OCI-LY3 (cell line): ENCODE measurements around the gene TRIO.

Experiments
- H2AFZ ChIP-seq: fragments of 200-600, 300-600 bp; shearing (Covaris generic); 2 replicates; pipeline ENCODE4 v1.6.0; 2014; ENCODE audit warnings: antibody characterized with exemption, low read depth, low read length
- H3K27ac ChIP-seq: fragments of 200-600, 300-600 bp; sonication (generic); 2 replicates; pipeline ENCODE4 v1.5.1; 2014; ENCODE audit warnings: mild to moderate bottlenecking, low read length, moderate library complexity, mixed read lengths
- H3K27me3 ChIP-seq: fragments of 200-600, 300-600 bp; sonication (generic); 2 replicates; pipeline ENCODE4 v1.6.1; 2014; ENCODE audit warnings: low read depth, low read length, mixed read lengths
- H3K36me3 ChIP-seq: fragments of 200-600, 300-600 bp; sonication (generic); replicated peaks from 2 replicates; pipeline ENCODE3; 2014; ENCODE audit warnings: low read depth, low read length, mixed read lengths
- H3K4me1 ChIP-seq: fragments of 300-600, 200-600 bp; sonication (generic); 2 replicates; pipeline ENCODE4 v1.6.1; 2014; ENCODE audit warnings: low read length, mixed read lengths
- H3K4me2 ChIP-seq: fragments of 200-600, 300-600 bp; sonication (generic); 2 replicates; pipeline ENCODE4 v1.6.1; 2014; ENCODE audit warnings: low read length, mixed read lengths
- H3K4me3 ChIP-seq: fragments of 300-600, 200-600 bp; sonication (generic); 2 replicates; pipeline ENCODE4 v1.5.1; 2014; ENCODE audit warnings: antibody characterized with exemption, mild to moderate bottlenecking, low read length, moderate library complexity
- H3K79me2 ChIP-seq: fragments of 300-600, 200-600 bp; shearing (Covaris generic); 2 replicates; pipeline ENCODE4 v1.6.1; 2014; ENCODE audit warnings: mild to moderate bottlenecking, low read length, mixed read lengths
- H3K9ac ChIP-seq: fragments of 300-600, 200-600 bp; shearing (Covaris generic); 2 replicates; pipeline ENCODE4 v1.6.0; 2014; ENCODE audit warnings: mild to moderate bottlenecking, low read length, moderate library complexity
- H3K9me3 ChIP-seq: fragments of 200-600, 300-600 bp; shearing (Covaris generic); 2 replicates; pipeline ENCODE4 v1.6.1; 2014; ENCODE audit warnings: low read length, mixed read lengths; ENCODE audit not compliant: insufficient read depth
- H4K20me1 ChIP-seq: fragments of 200-600, 300-600 bp; sonication (generic); 2 replicates; pipeline ENCODE4 v1.6.1; 2016; ENCODE audit warnings: low read length, mixed read lengths; ENCODE audit not compliant: insufficient read depth
- CTCF ChIP-seq: fragments of 200-600, 300-600 bp; sonication (generic); IDR thresholded peaks from 2 replicates; pipeline ENCODE4 v1.5.1; 2014; ENCODE audit warnings: antibody characterized with exemption, low read length, low read depth
- EZH2phosphoT487 ChIP-seq: fragments of 200-600 bp; shearing (Covaris generic); IDR thresholded peaks from 2 replicates; pipeline ENCODE4 v1.6.1; 2018; ENCODE audit warnings: antibody characterized with exemption, mixed run types, low read depth

The TRIO gene

DNA sequence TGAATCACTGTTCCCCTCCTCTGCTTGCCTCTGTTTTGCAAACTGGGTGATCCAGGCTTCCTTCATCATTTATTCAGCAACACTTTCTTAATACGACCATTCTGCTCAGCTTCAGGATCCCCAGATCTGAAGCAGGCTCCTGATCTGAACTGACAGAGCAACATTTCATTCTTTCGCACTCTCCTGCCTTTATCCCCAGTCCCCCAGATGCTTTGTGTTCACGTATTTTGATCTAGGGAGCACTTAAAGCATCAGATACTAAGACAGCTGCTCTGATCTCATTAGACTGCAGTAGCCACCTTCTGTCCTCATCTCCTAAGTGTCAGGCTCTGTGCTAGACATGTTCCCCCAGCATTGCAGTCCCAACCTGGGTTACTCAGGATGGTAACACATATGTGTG, 158.0 kb downstream of the TRIO start:
- Histone ChIP-seq H3K36me3 (no peaks in the 10 kb centered on the region), H3K4me2 (no peak overlapping the region), H3K79me2 (no peaks in the 10 kb centered on the region), H3K9ac (no peak overlapping the region), H2AFZ (no peak overlapping the region), H4K20me1 (no peaks in the 10 kb centered on the region), H3K4me3 (no peak overlapping the region), H3K9me3 (no peaks in the 10 kb centered on the region), H3K27me3 (no peaks in the 10 kb centered on the region), H3K4me1 (no peaks in the 10 kb centered on the region), H3K27ac (no peak overlapping the region)
- TF ChIP-seq EZH2phosphoT487 (no peak), CTCF (no peak)

GRCh38 chr5:14302330-14302729, 159.2 kb downstream of the TRIO start:
- H3K79me2 ChIP-seq = no peaks in the 10 kb centered on the region
- H3K4me1 ChIP-seq = no peaks in the 10 kb centered on the region
- no peaks in the 10 kb centered on the region for H3K9me3 ChIP-seq
- no peak overlapping the region for H3K27ac ChIP-seq
- no peaks in the 10 kb centered on the region for H3K27me3 ChIP-seq
- no peak overlapping the region for H3K4me3 ChIP-seq
- TF ChIP-seq EZH2phosphoT487 (no peak), CTCF (no peak)
- H3K9ac ChIP-seq = no peak overlapping the region
- H4K20me1 ChIP-seq = no peaks in the 10 kb centered on the region
- no peaks in the 10 kb centered on the region for H3K36me3 ChIP-seq
- H3K4me2 ChIP-seq = no peak overlapping the region
- H2AFZ ChIP-seq = no peak overlapping the region

GRCh38 chr5:14305045-14305444, 161.9 kb downstream of the TRIO start:
- no peak overlapping the region for H2AFZ ChIP-seq
- H3K4me3 ChIP-seq = no peak overlapping the region
- no peaks in the 10 kb centered on the region for H3K36me3 ChIP-seq

GRCh38 chr5:14306329-14306815, 163.2 kb downstream of the TRIO start:
- Histone ChIP-seq H3K27me3 (no peaks in the 10 kb centered on the region), H3K4me2 (no peak overlapping the region), H3K4me3 (no peak overlapping the region), H3K9ac (no peak overlapping the region), H3K36me3 (no peaks in the 10 kb centered on the region), H3K27ac (no peak overlapping the region), H3K79me2 (no peaks in the 10 kb centered on the region), H4K20me1 (no peaks in the 10 kb centered on the region), H3K4me1 (no peaks in the 10 kb centered on the region), H3K9me3 (no peaks in the 10 kb centered on the region), H2AFZ (no peak overlapping the region)
- no peak for TF ChIP-seq EZH2phosphoT487
- TF ChIP-seq CTCF = no peak

More at GRCh38 chr5:14305045-14305444, 161.9 kb downstream of the TRIO start:
- no peaks in the 10 kb centered on the region for H3K79me2 ChIP-seq
- TF ChIP-seq CTCF (no peak), EZH2phosphoT487 (no peak)
- H3K4me2 ChIP-seq = no peak overlapping the region
- no peaks in the 10 kb centered on the region for H3K27me3 ChIP-seq
- no peak overlapping the region for H3K9ac ChIP-seq
- H4K20me1 ChIP-seq = no peaks in the 10 kb centered on the region
- no peak overlapping the region for H3K27ac ChIP-seq
- no peaks in the 10 kb centered on the region for H3K9me3 ChIP-seq
- H3K4me1 ChIP-seq = no peaks in the 10 kb centered on the region
